ENCODE results near the gene NUDT4. TPM values are rescaled to one million over a fixed set of nuclear protein-coding genes. Genes with fewer than 3 reads are reported as not detected.

NUDT4 gene
- total RNA-seq, 1 donor from 2014 or later: 44.0 TPM

GRCh38 chr12:93360688-93361087 is 17.0 kb upstream of the NUDT4 start:
- Mint-ChIP-seq H3K27me3 (ENCODE audit: unreplicated experiment) (no peaks in the 10 kb centered on the region), H3K4me1 (ENCODE audit: unreplicated experiment) (peaks cover 13% of the 10 kb centered on the region), H3K36me3 (ENCODE audit: unreplicated experiment) (no peaks in the 10 kb centered on the region), H3K9me3 (ENCODE audit: unreplicated experiment) (no peaks in the 10 kb centered on the region), H3K27ac (ENCODE audit: unreplicated experiment) (no peak overlapping the region), H3K4me3 (ENCODE audit: unreplicated experiment) (no peak overlapping the region)
- no peak for DNase-seq (ENCODE audit: extremely low spot score, unreplicated experiment)
- TF ChIP-seq CTCF (IDR thresholded peaks at IDR 0.05): no peak

- no peak for TF ChIP-seq CTCF (IDR thresholded peaks at IDR 0.05)
- no peaks in the 10 kb centered on the region for H3K36me3 Mint-ChIP-seq (ENCODE audit: unreplicated experiment)
- no peak overlapping the region for H3K27ac Mint-ChIP-seq (ENCODE audit: unreplicated experiment)
- no peak for DNase-seq (ENCODE audit: extremely low spot score, unreplicated experiment)
- no peak overlapping the region for H3K4me3 Mint-ChIP-seq (ENCODE audit: unreplicated experiment)
- H3K27me3 Mint-ChIP-seq (ENCODE audit: unreplicated experiment): no peaks in the 10 kb centered on the region
- peaks cover 18% of the 10 kb centered on the region for H3K4me1 Mint-ChIP-seq (ENCODE audit: unreplicated experiment)
- H3K9me3 Mint-ChIP-seq (ENCODE audit: unreplicated experiment): no peaks in the 10 kb centered on the region
Observed at GRCh38 chr12:93361151-93361919, 16.4 kb upstream of the NUDT4 start.

- no peak for TF ChIP-seq CTCF (IDR thresholded peaks at IDR 0.05)
- H3K36me3 Mint-ChIP-seq (ENCODE audit: unreplicated experiment): no peaks in the 10 kb centered on the region
- no peaks in the 10 kb centered on the region for H3K9me3 Mint-ChIP-seq (ENCODE audit: unreplicated experiment)
- H3K27me3 Mint-ChIP-seq (ENCODE audit: unreplicated experiment): no peaks in the 10 kb centered on the region
- H3K4me3 Mint-ChIP-seq (ENCODE audit: unreplicated experiment): no peak overlapping the region
- H3K27ac Mint-ChIP-seq (ENCODE audit: unreplicated experiment): no peak overlapping the region
- H3K4me1 Mint-ChIP-seq (ENCODE audit: unreplicated experiment): peaks cover 18% of the 10 kb centered on the region
- DNase-seq (ENCODE audit: extremely low spot score, unreplicated experiment): no peak
Observed at GRCh38 chr12:93363841-93364297, 13.9 kb upstream of the NUDT4 start.

- Mint-ChIP-seq H3K27ac (ENCODE audit: unreplicated experiment) (no peak overlapping the region), H3K27me3 (ENCODE audit: unreplicated experiment) (no peaks in the 10 kb centered on the region), H3K4me1 (ENCODE audit: unreplicated experiment) (peaks cover 8% of the 10 kb centered on the region), H3K36me3 (ENCODE audit: unreplicated experiment) (no peaks in the 10 kb centered on the region), H3K9me3 (ENCODE audit: unreplicated experiment) (no peaks in the 10 kb centered on the region), H3K4me3 (ENCODE audit: unreplicated experiment) (no peak overlapping the region)
- TF ChIP-seq CTCF (IDR thresholded peaks at IDR 0.05): no peak
- DNase-seq (ENCODE audit: extremely low spot score, unreplicated experiment): no peak
Observed at GRCh38 chr12:93365616-93366405, 11.9 kb upstream of the NUDT4 start.

GRCh38 chr12:93366422-93366821 is 11.3 kb upstream of the NUDT4 start:
- no peaks in the 10 kb centered on the region for H3K9me3 Mint-ChIP-seq (ENCODE audit: unreplicated experiment)
- DNase-seq (ENCODE audit: extremely low spot score, unreplicated experiment): no peak
- no peak overlapping the region for H3K4me3 Mint-ChIP-seq (ENCODE audit: unreplicated experiment)
- no peaks in the 10 kb centered on the region for H3K27me3 Mint-ChIP-seq (ENCODE audit: unreplicated experiment)
- H3K36me3 Mint-ChIP-seq (ENCODE audit: unreplicated experiment): no peaks in the 10 kb centered on the region
- no peak overlapping the region for H3K27ac Mint-ChIP-seq (ENCODE audit: unreplicated experiment)
- TF ChIP-seq CTCF (IDR thresholded peaks at IDR 0.05): no peak
- peaks cover 8% of the 10 kb centered on the region for H3K4me1 Mint-ChIP-seq (ENCODE audit: unreplicated experiment)

Measured in osteocyte (in vitro differentiated cells).